Caco-2 (cell line): ENCODE data around the gene OSBPL10. TPM values are rescaled to one million over a fixed set of nuclear protein-coding genes. Genes with fewer than 3 reads are reported as not detected.

Source experiments
- BruUV-seq: library from RNA; stranded (reverse); fragments of 400-500 nt; replicated peaks from 2 replicates; lab custom pipeline; 2021; lab: Mats Ljungman, UMichigan
- CTCF ChIA-PET: fragments of 300-600 bp; sonication (Branson Sonifier 250); formaldehyde crosslinking; loops from one replicate; lab custom pipeline; 2022; ENCODE audit warnings: antibody characterized with exemption; lab: Charles Lee
- POLR2A ChIA-PET: fragments of 300-600 bp; sonication (Branson Sonifier 250); formaldehyde crosslinking; loops from one replicate; lab custom pipeline; 2022; ENCODE audit warnings: antibody characterized with exemption; lab: Charles Lee
- DNase-seq, 2 experiments: peaks; one replicate each; pipeline versions ENCODE4 v3.0.0 to v3.0.0-alpha.2; 2020 to 2022
- H3K27me3 ChIP-seq: replicated peaks from 2 replicates; pipeline ENCODE4 v1.6.0; 2011; ENCODE audit warnings: low read length; ENCODE audit not compliant: control insufficient read depth, insufficient read depth
- H3K36me3 ChIP-seq: 2 replicates; pipeline ENCODE4 v1.5.1; 2011; ENCODE audit warnings: low read length; ENCODE audit not compliant: control insufficient read depth, insufficient read depth
- H3K4me1 ChIP-seq: fragments of 250-450 bp; sonication (Bioruptor Pico); 2 replicates; pipeline ENCODE4 v1.5.1; 2020; ENCODE audit warnings: mild to moderate bottlenecking
- H3K4me3 ChIP-seq: 2 replicates; pipeline ENCODE4 v1.5.1; 2011; ENCODE audit warnings: low read depth, mild to moderate bottlenecking, control low read depth, low read length
- H3K9me3 ChIP-seq: fragments of 250-450 bp; sonication (Bioruptor Pico); 2 replicates; pipeline ENCODE4 v1.5.1; 2020; ENCODE audit warnings: mild to moderate bottlenecking, moderate library complexity
- H3K27ac Mint-ChIP-seq: one replicate; pipeline ENCODE4 v1.8.0; 2022; ENCODE audit warnings: mixed read lengths; ENCODE audit not compliant: unreplicated experiment
- H3K27me3 Mint-ChIP-seq: one replicate; pipeline ENCODE4 v1.8.0; 2022; ENCODE audit warnings: mixed read lengths; ENCODE audit not compliant: insufficient read depth, unreplicated experiment
- H3K36me3 Mint-ChIP-seq: one replicate; pipeline ENCODE4 v1.8.0; 2022; ENCODE audit warnings: mild to moderate bottlenecking, mixed read lengths; ENCODE audit not compliant: insufficient read depth, unreplicated experiment
- H3K4me1 Mint-ChIP-seq: one replicate; pipeline ENCODE4 v1.8.0; 2022; ENCODE audit warnings: low read depth, mixed read lengths; ENCODE audit not compliant: unreplicated experiment
- H3K4me3 Mint-ChIP-seq: one replicate; pipeline ENCODE4 v1.8.0; 2022; ENCODE audit warnings: mild to moderate bottlenecking, moderate library complexity, mixed read lengths; ENCODE audit not compliant: unreplicated experiment
- H3K9me3 Mint-ChIP-seq: one replicate; pipeline ENCODE4 v1.8.0; 2022; ENCODE audit warnings: mixed read lengths; ENCODE audit not compliant: unreplicated experiment
- CTCF ChIP-seq, 2 experiments: fragments of 200-600 bp in 1 of 2; IDR thresholded peaks; 1 replicate in 1 of 2; 2 replicates in 1 of 2; pipeline versions ENCODE4 v1.5.1 to v1.8.0; 2011 to 2022; ENCODE audit warnings: antibody characterized with exemption in 1 of 2, control low read depth in 1 of 2, inconsistent platforms in 1 of 2, low read depth in 1 of 2, low read length in 1 of 2, mild to moderate bottlenecking in 1 of 2, moderate library complexity in 1 of 2; ENCODE audit not compliant: insufficient read depth in 1 of 2, severe bottlenecking in 1 of 2, unreplicated experiment in 1 of 2
- intact Hi-C: fragments of 100-400 bp; cut with micrococcal nuclease; formaldehyde crosslinking; loops from one replicate; pipeline ENCODE4 v1.10.0; 2022; ENCODE audit not compliant: unreplicated experiment
- total RNA-seq: library from RNA; stranded (reverse); gene quantifications from 2 replicates; pipeline ENCODE4 v1.2.3, GENCODE V29; 2022

Gene OSBPL10
- total RNA-seq, 1 experiment from 2014 or later = 71.2 TPM

- Mint-ChIP-seq H3K27ac (no peak overlapping the region), H3K36me3 (peaks cover 44% of the 10 kb centered on the region)
- intact Hi-C loops = no loop called here
These were observed 247.8 kb downstream of the OSBPL10 start for GRCh38 chr3:31733234-31733667.

GRCh38 chr3:31732548-31732947 lies 248.5 kb downstream of the OSBPL10 start:
- peaks cover 41% of the 10 kb centered on the region for H3K36me3 Mint-ChIP-seq
- H3K9me3 Mint-ChIP-seq = no peaks in the 10 kb centered on the region
- H3K4me3 Mint-ChIP-seq = no peak overlapping the region
- H3K27me3 Mint-ChIP-seq = no peaks in the 10 kb centered on the region
- DNase-seq = no peak
- no TSS peak for BruUV-seq
- no peaks in the 10 kb centered on the region for H3K36me3 ChIP-seq
- ChIA-PET CTCF (no interaction called here), POLR2A (no interaction called here)
- H3K9me3 ChIP-seq = no peaks in the 10 kb centered on the region
- no peak overlapping the region for H3K27ac Mint-ChIP-seq
- no peaks in the 10 kb centered on the region; the same call in 1 of the 2 replicates for H3K4me1 ChIP-seq
- intact Hi-C loops = no loop called here
- no peak overlapping the region for H3K4me3 ChIP-seq
- H3K27me3 ChIP-seq = no peaks in the 10 kb centered on the region
- H3K4me1 Mint-ChIP-seq = peaks cover 9% of the 10 kb centered on the region
- TF ChIP-seq CTCF (IDR thresholded peaks at IDR 0.05; ENCODE audit: insufficient read depth in 1 of 2, low read depth in 1 of 2, low read length in 1 of 2, severe bottlenecking in 1 of 2, unreplicated experiment in 1 of 2) = no peak

More at GRCh38 chr3:31733234-31733667, 247.8 kb downstream of the OSBPL10 start:
- no peak for TF ChIP-seq CTCF (IDR thresholded peaks at IDR 0.05; ENCODE audit: insufficient read depth in 1 of 2, low read depth in 1 of 2, low read length in 1 of 2, severe bottlenecking in 1 of 2, unreplicated experiment in 1 of 2)
- Histone ChIP-seq H3K36me3 (no peaks in the 10 kb centered on the region), H3K27me3 (no peaks in the 10 kb centered on the region), H3K4me3 (no peak overlapping the region), H3K4me1 (no peaks in the 10 kb centered on the region; the same call in 1 of the 2 replicates), H3K9me3 (no peaks in the 10 kb centered on the region)
- no peak overlapping the region for H3K4me3 Mint-ChIP-seq
- CTCF ChIA-PET = no interaction called here
- no peaks in the 10 kb centered on the region for H3K9me3 Mint-ChIP-seq
- H3K27me3 Mint-ChIP-seq = no peaks in the 10 kb centered on the region
- no TSS peak for BruUV-seq
- H3K4me1 Mint-ChIP-seq = peaks cover 10% of the 10 kb centered on the region
- DNase-seq = no peak
- POLR2A ChIA-PET = no interaction called here

GRCh38 chr3:31729573-31729972 lies 251.5 kb downstream of the OSBPL10 start:
- TF ChIP-seq CTCF (IDR thresholded peaks at IDR 0.05; ENCODE audit: insufficient read depth in 1 of 2, low read depth in 1 of 2, low read length in 1 of 2, severe bottlenecking in 1 of 2, unreplicated experiment in 1 of 2) = no peak
- Histone ChIP-seq H3K27me3 (no peaks in the 10 kb centered on the region), H3K4me1 (no peaks in the 10 kb centered on the region; the same call in 1 of the 2 replicates), H3K9me3 (no peaks in the 10 kb centered on the region), H3K36me3 (no peaks in the 10 kb centered on the region), H3K4me3 (no peak overlapping the region)
- H3K4me3 Mint-ChIP-seq = no peak overlapping the region
- DNase-seq = no peak
- no peak overlapping the region for H3K27ac Mint-ChIP-seq
- no peaks in the 10 kb centered on the region for H3K9me3 Mint-ChIP-seq
- intact Hi-C loops = no loop called here
- CTCF ChIA-PET = no interaction called here
- POLR2A ChIA-PET = no interaction called here
- no peaks in the 10 kb centered on the region for H3K27me3 Mint-ChIP-seq
- no peaks in the 10 kb centered on the region for H3K4me1 Mint-ChIP-seq
- H3K36me3 Mint-ChIP-seq = peaks cover 32% of the 10 kb centered on the region
- no TSS peak for BruUV-seq
